CD4-positive, alpha-beta T cell treated with Interleukin-17A for 4 hours (primary cell): ENCODE results near the gene XIST.
"Not testable (repeated sequence)": the region's sequence is repeated elsewhere in the genome, so short reads cannot be mapped to it uniquely, and the experiment has no call there.

ENCODE experiments used
- DNase-seq: peaks from one replicate; pipeline ENCODE4 v3.0.0-alpha.2; 2020; ENCODE audit warnings: mixed read lengths

The XIST gene

DNA sequence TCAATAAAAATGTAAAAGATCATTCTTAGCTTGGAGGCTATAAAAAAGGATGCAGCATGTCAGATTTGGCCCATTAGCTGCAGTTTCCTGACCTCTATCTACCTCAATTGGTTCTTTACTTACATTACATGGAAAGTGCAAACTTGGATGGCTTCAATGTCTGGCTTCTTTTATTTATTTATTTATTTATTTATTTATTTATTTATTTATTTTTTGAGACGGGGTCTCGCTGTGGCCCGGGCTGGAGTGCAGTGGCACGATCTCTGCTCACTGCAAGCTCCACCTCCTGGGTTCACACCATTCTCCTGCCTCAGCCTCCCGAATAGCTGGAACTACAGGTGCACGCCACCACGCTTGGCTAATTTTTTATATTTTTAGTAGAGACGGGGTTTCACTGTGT, 60.0 kb downstream of the XIST start:
- DNase-seq = not testable (repeated sequence)

DNA sequence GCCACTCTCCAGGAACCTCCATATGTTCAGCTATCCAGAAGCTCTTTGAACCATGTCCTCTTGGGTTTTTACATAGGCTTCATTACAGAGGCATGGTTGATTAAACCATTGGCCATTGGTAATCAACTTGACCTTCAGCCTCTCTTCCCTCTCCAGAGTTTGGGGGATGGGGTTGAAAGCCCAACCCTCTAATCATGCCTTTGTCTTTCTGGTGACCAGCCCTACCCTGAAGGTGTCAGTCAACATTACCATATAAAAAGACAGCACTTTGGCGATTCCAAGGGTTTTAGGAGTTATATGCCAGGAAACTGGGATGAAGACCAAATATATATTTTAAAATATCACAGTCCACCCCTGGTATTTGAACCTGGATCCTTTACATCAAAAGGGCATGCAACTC, 67.0 kb downstream of the XIST start:
- no peak for DNase-seq
